Smooth muscle cell (in vitro differentiated cells): ENCODE results near the gene SMYD5. TPM values are rescaled to one million over a fixed set of nuclear protein-coding genes. Genes with fewer than 3 reads are reported as not detected.

Experiments used
- DNase-seq: peaks from one replicate; lab custom pipeline; 2025; ENCODE audit not compliant: unreplicated experiment; lab: John Stamatoyannopoulos, UW
- H2AFZ ChIP-seq: fragments of 200-600 bp; sonication (generic); 2 replicates; pipeline ENCODE4 v1.6.0; 2016; ENCODE audit warnings: antibody characterized with exemption, low read depth, mild to moderate bottlenecking
- H3F3A ChIP-seq: fragments of 200-600 bp; sonication (generic); 2 replicates; pipeline ENCODE4 v1.6.0; 2017; ENCODE audit warnings: antibody characterized with exemption, low read depth
- H3K27ac ChIP-seq: fragments of 200-600 bp; sonication (generic); 2 replicates; pipeline ENCODE4 v1.5.1; 2016; ENCODE audit warnings: low read depth, mild to moderate bottlenecking
- H3K27me3 ChIP-seq: fragments of 200-600 bp; sonication (generic); 2 replicates; pipeline ENCODE4 v1.6.1; 2016; ENCODE audit warnings: low read depth, mild to moderate bottlenecking
- H3K36me3 ChIP-seq: fragments of 200-600 bp; sonication (generic); 2 replicates; pipeline ENCODE4 v1.5.1; 2016; ENCODE audit warnings: low read depth
- H3K4me1 ChIP-seq: fragments of 200-600 bp; sonication (generic); 2 replicates; pipeline ENCODE4 v1.5.1; 2016; ENCODE audit warnings: low read depth
- H3K4me2 ChIP-seq: fragments of 200-600 bp; sonication (generic); 2 replicates; pipeline ENCODE4 v1.6.0; 2016; ENCODE audit warnings: mild to moderate bottlenecking
- H3K4me3 ChIP-seq: fragments of 200-600 bp; sonication (generic); 2 replicates; pipeline ENCODE4 v1.5.1; 2016; ENCODE audit warnings: mild to moderate bottlenecking
- H3K79me2 ChIP-seq: fragments of 200-600 bp; sonication (generic); 2 replicates; pipeline ENCODE4 v1.6.0; 2016; ENCODE audit warnings: low read depth, mild to moderate bottlenecking
- H3K9ac ChIP-seq: fragments of 200-600 bp; sonication (generic); 2 replicates; pipeline ENCODE4 v1.6.0; 2016; ENCODE audit warnings: low read depth
- H3K9me3 ChIP-seq: fragments of 200-600 bp; sonication (generic); replicated peaks from 2 replicates; pipeline ENCODE4 v1.5.1; 2016; ENCODE audit warnings: low read depth
- H4K20me1 ChIP-seq: fragments of 200-600 bp; sonication (generic); 2 replicates; pipeline ENCODE4 v1.6.0; 2016; ENCODE audit warnings: low read depth
- CTCF ChIP-seq: fragments of 200-600 bp; sonication (generic); IDR thresholded peaks from 2 replicates; pipeline ENCODE4 v1.5.1; 2017; ENCODE audit warnings: borderline replicate concordance, mild to moderate bottlenecking, antibody characterized with exemption; ENCODE audit not compliant: insufficient read depth, poor library complexity, severe bottlenecking
- WGBS: methylation state at CpG from one replicate; pipeline ENCODE4 v1.1.7; 2016; ENCODE audit warnings: low lambda C conversion rate; 5-methylcytosine and 5-hydroxymethylcytosine counted together
- polyA plus RNA-seq: library from polyadenylated mRNA; unstranded; fragments of >200 nt; fragmentation: Nextera tagmentation; extraction: Ambion mirVana; gene quantifications from 2 replicates; pipeline ENCODE4 v1.2.1, GENCODE V29; 2016
- total RNA-seq: library from RNA; depleted of rRNA; stranded (reverse); fragments of >200 nt; gene quantifications from 2 replicates; pipeline ENCODE4 v1.2.3, GENCODE V29; 2014

Gene SMYD5
- total and polyA plus RNA-seq, 2 experiments from 2014 or later: 10.8 to 16.5 TPM

GRCh38 chr2:73250872-73251846 lies 37.1 kb downstream of the SMYD5 start:
- 96% methylated on average over 17 of the region's 17 CpGs for WGBS
- peaks cover 24% of the 10 kb centered on the region for H3K36me3 ChIP-seq
- H3K9ac ChIP-seq: no peak overlapping the region

GRCh38 chr2:73252238-73253027 lies 38.4 kb downstream of the SMYD5 start:
- no peak for TF ChIP-seq CTCF
- Histone ChIP-seq H3K9ac (no peak overlapping the region), H3K4me2 (no peak overlapping the region), H3K4me1 (no peaks in the 10 kb centered on the region), H2AFZ (no peak overlapping the region), H3K4me3 (no peak overlapping the region), H3K36me3 (peaks cover 15% of the 10 kb centered on the region), H3K27me3 (no peaks in the 10 kb centered on the region), H3K9me3 (no peaks in the 10 kb centered on the region), H4K20me1 (peaks cover 28% of the 10 kb centered on the region), H3K79me2 (no peaks in the 10 kb centered on the region), H3F3A (no peaks in the 10 kb centered on the region), H3K27ac (no peak overlapping the region)
- WGBS: 98% methylated on average over 17 of the region's 17 CpGs
- DNase-seq: no peak

More at GRCh38 chr2:73250872-73251846, 37.1 kb downstream of the SMYD5 start:
- peaks cover 41% of the 10 kb centered on the region for H4K20me1 ChIP-seq
- no peak overlapping the region for H3K27ac ChIP-seq
- no peak overlapping the region for H3K4me3 ChIP-seq
- no peaks in the 10 kb centered on the region for H3K4me1 ChIP-seq
- H3K4me2 ChIP-seq: no peak overlapping the region
- TF ChIP-seq CTCF: no peak
- H3F3A ChIP-seq: no peaks in the 10 kb centered on the region
- DNase-seq: no peak
- no peaks in the 10 kb centered on the region for H3K9me3 ChIP-seq
- no peaks in the 10 kb centered on the region for H3K27me3 ChIP-seq
- H3K79me2 ChIP-seq: peaks cover under 1% of the 10 kb centered on the region
- H2AFZ ChIP-seq: no peak overlapping the region

GRCh38 chr2:73253400-73253799 lies 39.4 kb downstream of the SMYD5 start:
- Histone ChIP-seq H3K79me2 (no peaks in the 10 kb centered on the region), H2AFZ (no peak overlapping the region), H3K4me2 (no peak overlapping the region), H3K9me3 (no peaks in the 10 kb centered on the region), H3K9ac (no peak overlapping the region), H3K36me3 (peaks cover 15% of the 10 kb centered on the region), H3K4me1 (no peaks in the 10 kb centered on the region), H3K27me3 (no peaks in the 10 kb centered on the region), H3K4me3 (no peak overlapping the region), H3K27ac (no peak overlapping the region), H3F3A (no peaks in the 10 kb centered on the region), H4K20me1 (peaks cover 18% of the 10 kb centered on the region)
- no peak for TF ChIP-seq CTCF
- no peak for DNase-seq
- WGBS: 90% methylated on average over 2 of the region's 2 CpGs
